EL (cell line): ENCODE data around the gene ATXN10.
"Not testable (repeated sequence)": the region's sequence is repeated elsewhere in the genome, so short reads cannot be mapped to it uniquely, and the experiment has no call there.

Experiments
- DNase-seq: peaks from one replicate; pipeline ENCODE4 v3.0.0-alpha.2; 2016

Gene ATXN10

GRCh38 chr22:45714390-45714789, 42.8 kb downstream of the ATXN10 start:
- not testable (repeated sequence) for DNase-seq

DNA sequence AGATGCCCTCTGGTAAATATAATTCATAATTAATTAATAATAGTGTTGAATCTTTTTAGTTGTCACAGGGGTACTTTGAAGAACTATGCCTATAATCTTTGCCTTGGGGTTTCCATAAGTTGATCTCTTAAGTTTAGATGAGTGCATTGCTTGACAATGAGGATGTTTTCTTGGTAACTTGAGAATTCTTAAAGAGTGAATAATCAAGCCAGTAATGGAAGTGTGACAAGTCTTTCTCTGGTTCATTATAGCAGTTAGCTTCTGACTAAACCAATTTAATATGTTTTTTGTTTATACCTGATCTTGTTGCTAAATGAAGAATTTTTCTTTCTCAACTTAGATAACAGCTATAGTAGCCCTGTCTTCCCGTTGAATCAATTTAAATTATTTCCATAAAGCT, 46.2 kb downstream of the ATXN10 start:
- peak; percentile 81 for DNase-seq

DNA sequence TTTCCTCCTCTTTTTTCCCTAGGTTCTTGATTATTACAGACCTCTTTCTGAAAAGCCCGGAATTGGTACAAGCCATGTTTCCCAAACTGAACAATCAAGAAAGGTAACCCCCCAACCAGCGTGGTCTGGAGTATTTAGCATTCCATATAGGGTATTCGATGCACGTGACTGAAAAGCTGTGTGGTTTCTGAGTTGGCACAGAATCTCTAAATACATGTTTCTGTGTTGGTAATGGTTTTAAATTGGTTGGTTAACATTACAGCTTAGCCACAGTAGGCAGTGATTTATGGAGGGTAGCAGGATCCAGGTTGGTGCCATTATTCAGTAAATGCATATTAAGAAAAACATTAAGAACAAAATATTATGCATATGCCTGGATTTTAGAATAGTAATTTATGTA, 46.8 kb downstream of the ATXN10 start:
- peak; percentile 11 for DNase-seq

GRCh38 chr22:45720839-45721378, 49.3 kb downstream of the ATXN10 start:
- DNase-seq, result no peak

DNA sequence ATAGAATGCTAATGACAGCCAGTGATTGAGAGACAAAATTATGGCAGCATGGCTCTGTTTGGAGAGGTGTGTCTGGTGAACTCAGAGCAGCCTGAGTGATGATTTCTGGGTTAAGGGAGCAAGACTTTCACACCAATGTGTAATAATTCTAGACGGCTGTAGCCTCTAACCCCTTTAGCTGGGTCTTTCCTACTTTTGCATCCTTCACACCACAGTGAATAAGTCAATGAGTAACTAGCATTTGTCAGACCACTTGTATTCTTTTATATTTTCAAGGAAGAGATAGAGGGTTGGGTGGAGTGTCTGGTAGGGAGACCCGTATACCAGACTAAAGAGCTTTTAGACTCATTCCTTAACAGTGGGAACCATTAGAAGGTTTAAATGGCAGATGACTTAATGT, 50.4 kb downstream of the ATXN10 start:
- no peak for DNase-seq

GRCh38 chr22:45726081-45726480, 54.4 kb downstream of the ATXN10 start:
- no peak for DNase-seq

GRCh38 chr22:45731041-45731797, 59.6 kb downstream of the ATXN10 start:
- peak; percentile 82 for DNase-seq

GRCh38 chr22:45731798-45732495, 60.3 kb downstream of the ATXN10 start:
- peak; percentile 19 for DNase-seq

DNA sequence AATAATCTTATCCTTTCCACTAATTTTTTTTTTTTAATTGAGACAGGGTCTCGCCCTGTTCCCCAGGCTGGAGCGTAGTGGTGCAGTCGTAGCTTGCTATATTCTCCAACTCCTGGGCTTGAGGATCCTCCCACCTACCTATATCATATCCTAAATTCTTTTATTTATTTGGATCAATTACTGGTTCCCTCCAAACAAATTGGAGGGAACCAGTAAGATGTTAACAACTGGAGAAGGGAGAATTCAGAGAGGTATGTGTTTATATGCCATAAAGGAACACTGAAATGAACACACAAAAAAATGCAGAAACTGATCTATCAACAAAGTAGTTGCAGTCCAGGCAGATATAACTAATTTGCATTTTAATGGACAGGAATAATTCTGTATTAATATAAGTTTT, 63.6 kb downstream of the ATXN10 start:
- no peak for DNase-seq

GRCh38 chr22:45738206-45738605, 66.6 kb downstream of the ATXN10 start:
- DNase-seq, result peak; percentile 53

DNA sequence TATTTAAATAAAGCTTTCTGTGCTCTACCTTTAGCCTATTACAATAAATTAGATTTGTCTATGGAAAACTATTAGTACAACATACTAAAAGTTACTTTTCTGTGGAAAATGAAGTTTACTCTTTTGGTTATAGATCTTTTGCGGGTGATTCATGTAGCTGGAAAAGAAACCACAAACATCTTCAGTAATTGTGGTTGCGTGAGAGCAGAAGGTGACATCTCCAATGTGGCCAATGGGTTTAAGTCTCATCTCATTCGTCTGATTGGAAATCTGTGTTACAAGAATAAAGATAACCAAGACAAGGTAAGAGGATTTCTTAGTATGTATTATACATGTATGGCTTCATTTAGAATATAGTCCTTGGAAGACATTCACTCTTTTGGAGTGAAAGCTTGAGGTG, 68.6 kb downstream of the ATXN10 start:
- DNase-seq, result peak; percentile 27

DNA sequence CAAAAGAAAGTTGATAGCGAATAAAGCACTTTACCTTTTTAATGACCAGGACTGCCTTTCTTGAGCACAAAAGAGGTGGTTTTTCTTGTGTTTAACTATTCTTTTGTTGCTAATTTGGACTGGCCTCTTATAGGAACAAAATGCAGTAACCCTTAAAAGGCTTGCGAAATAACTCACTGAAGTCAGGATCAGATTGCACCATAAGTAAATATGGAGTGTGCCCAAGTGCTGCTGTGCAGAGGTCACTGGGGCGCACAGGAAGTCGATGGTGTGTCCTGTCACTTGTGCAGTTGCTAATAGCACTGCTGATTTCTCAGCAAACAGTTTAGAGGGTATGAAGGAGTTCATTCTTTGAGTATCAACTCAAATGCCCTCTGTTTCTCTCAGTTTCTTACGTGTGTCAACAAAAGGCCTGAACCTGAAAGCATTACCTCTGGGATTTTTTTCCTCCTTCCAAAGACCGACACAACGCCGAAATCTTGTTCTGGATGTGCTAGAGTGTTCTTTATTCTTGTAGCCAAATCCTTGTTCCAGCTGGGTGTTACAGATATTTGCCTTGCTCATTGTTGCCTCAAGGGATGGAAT, 71.3 kb downstream of the ATXN10 start:
- peak; percentile 65 for DNase-seq

DNA sequence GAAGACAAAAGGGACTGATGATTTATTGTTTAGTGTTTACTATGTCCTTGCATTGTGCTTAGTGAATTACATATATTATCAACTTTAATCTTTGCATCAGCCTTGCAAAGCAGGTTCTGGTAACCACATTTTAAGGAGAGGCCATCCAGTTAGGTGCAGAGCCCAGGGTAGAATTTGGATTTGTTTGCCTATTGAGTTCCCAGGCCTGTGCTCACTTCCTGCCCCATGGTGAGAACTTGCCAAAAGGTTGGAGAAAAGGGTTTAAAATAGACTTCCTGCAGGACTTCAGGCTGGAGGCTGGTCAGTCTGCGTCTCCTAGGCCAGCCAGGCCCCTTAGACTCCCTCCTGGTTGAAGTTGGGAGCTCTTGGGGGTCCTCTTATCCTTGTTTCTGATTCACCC, 72.1 kb downstream of the ATXN10 start:
- DNase-seq, result no peak

- no peak for DNase-seq
Measured at GRCh38 chr22:45744442-45744841, 72.8 kb downstream of the ATXN10 start.

- no peak for DNase-seq
Measured at GRCh38 chr22:45750626-45751025, 79.0 kb downstream of the ATXN10 start.

DNA sequence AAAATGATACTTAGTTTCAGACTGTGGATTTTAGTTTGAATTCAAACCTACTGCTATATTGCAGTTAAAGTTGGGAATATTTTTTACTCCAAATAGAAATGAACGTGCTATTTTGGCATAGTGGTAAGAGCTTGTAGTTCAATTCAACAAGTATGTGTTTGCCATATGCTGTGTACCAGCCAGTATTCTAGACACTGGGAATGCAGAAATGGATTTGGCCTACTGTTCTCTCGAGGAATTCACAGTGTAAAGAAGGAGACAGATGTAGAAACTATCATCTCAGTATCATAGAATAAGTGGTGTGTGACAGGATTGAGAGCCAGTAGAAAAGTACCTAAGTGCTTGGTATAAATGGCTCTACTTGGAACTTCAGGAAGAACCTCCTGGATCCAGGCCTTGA, 80.4 kb downstream of the ATXN10 start:
- no peak for DNase-seq

DNA sequence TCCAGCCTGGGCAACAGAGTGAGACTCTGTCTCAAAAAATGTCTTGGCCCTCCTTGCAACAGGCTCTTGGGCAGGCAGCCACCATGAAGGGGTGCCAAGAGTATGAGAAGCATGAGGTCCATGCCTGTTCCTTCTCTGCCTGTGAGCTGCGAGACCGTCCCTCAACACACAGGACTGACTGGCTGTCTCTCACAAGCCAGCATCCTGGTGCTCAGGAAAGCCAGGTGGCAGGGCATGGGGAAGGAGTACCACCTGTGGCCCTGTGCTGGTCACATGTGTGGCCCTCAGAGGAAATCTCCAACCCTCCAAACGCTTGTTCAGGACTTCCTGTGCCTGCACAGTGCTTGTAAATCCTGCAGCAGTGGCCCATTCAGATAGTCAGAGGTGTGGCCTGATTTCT, 83.2 kb downstream of the ATXN10 start:
- DNase-seq, result no peak

GRCh38 chr22:45756558-45756957, 84.9 kb downstream of the ATXN10 start:
- DNase-seq, result no peak

DNA sequence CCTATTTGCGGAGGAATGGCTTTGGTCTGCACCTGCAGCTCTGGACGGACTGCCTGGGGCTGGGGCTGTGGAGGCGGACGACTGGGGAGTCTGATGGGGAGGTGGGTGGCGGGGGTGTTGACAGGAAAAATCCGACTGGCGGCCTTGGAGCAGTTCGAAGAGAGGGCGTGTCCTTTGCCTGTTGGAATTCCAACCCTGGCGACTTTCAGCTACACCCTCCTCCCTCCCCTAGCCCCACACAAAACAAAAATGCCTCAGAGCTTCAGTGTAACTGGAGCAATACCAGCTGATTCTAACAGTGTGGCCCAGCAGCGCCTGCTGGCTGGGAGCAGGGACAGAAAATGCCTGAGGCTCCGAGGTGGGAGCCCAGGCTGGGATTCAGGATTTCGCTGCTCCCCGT, 85.4 kb downstream of the ATXN10 start:
- no peak for DNase-seq

DNA sequence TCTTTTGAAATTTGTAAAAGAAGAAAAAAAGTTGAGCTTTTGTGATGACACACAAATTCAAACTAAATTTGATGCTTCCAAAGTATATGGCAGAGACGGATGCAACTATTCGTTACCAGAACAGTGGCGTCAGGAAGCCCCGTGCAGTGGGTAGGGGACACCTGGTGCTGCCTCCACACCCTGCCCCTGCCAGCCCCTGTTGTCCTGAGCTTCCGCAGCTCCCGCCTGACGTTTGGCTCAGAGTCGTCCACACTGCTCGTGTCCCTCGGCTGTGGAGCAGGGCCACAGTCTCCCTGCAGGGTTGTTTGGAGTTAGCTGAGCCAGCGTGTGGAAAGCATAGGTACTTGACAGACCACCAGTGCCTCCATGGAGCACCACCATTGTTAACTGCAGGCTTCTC, 86.3 kb downstream of the ATXN10 start:
- no peak for DNase-seq

- peak; percentile 32 for DNase-seq
Measured at GRCh38 chr22:45758603-45759002, 87.0 kb downstream of the ATXN10 start.

DNA sequence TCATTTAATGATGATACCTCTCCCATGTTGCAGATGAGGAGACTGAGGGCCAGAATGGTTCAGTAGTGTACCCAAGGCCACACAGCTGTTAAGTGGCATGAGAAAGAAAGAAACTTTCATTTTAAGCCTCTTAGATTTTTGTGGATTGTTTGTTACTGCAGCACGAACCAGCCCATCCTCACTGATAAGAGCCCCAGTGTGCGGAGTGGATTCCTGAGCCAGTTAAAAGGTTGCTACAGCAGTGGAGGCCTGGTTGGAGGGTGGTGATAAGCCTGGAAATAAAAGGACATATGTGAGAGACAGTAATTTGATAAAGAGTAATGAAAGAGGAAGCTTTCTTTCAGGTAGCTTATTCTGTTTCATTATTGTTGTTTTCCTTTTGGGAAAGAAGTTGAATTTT, 89.0 kb downstream of the ATXN10 start:
- DNase-seq, result no peak

DNA sequence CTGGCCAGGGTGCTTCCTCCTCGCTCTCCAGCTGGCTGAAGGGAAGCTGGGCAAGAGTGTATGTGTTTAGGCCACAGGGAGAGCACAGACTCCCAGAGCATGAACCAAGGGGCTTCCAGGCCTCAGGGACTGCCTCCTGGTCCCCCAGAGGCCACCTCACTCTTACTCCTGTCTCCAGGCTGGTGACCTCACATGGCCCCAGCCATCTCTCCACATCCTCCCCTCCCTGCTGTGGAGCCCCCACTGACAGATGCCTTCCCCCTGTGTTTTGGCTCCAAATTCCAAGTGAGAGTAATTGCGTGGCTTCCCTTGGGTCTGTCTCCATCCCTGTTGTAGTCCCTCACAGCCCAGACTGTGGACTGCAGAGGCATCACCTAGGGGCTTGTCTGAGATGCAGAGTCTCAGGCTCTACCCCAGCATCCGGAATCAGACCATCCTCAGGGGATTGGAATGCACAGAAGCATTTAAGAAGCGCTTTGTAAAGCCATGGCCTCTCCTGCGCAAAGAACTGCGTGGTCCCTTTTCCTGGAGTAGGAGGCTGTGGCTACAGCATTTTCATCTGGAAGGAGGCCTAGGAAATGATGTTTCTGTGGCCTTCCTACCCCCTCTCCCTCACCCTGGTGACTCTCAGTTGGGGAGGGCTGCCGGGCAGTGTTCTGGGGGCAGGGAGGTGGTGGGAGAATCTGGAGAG, 91.1 kb downstream of the ATXN10 start:
- no peak for DNase-seq
